CD4-positive, alpha-beta T cell treated with Interferon gamma for 1 hour (primary cell): ENCODE measurements around the gene MGLL.
"Not testable (repeated sequence)": the region's sequence is repeated elsewhere in the genome, so short reads cannot be mapped to it uniquely, and the experiment has no call there.

Source experiments
- DNase-seq: peaks from one replicate; pipeline ENCODE4 v3.0.0-alpha.2; 2020

MGLL gene

DNA sequence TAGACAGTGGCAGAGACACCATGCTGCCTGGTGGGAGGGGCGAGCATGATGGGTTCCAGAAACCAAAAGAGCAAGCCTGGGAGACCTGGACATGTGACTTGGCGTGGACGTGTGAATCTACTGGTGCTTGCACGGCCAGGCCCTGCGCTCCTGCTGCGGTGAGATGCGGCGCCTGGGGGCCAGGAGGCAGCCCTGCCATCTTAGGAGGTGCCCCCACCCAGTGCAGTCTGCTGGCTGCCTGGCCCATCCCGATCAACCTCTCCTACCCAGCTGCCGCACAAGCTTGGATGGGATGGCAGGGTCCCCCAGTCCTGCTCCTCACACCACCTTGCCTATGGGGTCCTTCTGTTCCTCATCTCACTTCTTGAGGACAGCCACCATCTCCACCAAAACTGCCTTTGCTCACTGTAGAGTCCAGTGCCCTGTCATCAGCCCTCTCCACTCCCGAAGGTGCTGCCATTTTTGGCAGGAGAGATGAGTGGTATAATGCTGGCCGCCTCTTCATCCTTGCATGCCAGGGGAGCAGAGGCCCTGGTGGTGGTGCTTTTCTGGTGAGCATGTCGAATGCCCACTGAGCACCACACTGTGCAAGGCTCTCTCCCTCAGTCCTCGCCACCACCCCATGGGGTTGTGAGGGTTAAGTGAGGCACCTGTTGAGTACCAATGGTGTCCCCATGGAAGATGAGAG lies 152.6 kb downstream of the MGLL start:
- no peak for DNase-seq

DNA sequence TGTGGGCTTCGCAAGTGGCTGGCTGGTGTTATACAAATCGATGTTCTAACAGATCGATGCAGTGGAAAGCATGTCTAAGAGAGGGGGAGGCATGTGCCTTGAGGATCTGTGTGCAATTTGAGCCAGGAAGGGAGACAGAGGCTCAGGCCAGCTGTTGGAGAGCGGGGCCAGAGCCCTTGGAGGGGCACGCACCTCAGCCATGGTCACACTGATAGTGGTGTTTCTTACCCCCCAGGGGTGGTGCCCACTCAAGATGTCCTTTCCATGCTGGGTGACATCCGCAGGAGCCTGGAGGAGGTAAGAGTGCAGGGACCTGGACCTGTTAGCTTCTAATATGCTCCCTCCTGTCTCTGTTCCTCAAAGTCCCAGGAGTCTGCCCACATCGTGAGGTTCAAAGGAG lies 153.4 kb downstream of the MGLL start:
- DNase-seq, result no peak

DNA sequence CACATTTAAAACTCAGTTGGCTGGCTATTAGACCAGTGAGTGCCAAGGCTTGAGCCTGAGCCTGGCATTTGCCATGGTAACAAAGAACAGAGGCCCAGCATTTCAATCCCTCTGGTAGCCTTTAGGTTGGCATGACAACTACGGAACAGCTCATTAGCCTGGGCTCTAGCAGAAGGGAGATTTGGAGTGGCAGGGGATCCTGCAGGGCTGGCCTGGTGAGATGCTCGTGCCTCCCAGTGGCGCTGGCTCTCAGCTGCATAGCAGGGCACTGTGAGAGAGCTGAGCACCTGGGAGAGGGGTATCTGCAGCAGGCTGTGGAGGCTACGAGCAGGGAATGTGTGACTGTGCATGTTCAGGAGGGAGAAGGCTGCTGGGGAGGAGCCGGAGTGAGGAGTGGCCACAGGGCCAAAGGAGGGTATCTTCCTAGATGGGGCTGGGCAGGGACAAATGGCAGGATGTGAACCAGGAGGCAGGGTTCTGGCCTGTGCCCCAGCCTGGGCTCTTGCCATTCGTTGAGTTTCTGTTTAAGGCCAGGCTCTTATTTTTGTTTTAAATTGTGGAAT lies 155.1 kb downstream of the MGLL start:
- DNase-seq, result no peak

DNA sequence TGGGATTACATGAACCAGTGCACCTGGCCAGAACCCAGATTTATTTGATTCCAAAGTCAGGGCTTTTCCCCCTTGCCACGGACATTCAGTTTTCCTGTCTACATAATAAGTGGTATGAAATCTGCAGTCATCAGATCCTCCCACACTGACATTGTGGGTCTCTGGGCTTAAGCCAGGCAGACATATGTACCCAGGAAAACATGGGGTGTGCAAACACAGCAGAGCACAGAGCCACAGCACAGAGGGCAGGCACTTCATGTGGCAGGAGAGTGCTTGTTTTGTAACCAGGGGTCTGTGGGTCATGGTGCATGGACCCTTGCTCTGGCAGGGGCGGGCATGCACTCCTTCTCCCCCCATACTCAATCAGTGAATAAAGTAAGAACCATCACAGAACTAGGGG lies 155.6 kb downstream of the MGLL start:
- DNase-seq, result no peak

DNA sequence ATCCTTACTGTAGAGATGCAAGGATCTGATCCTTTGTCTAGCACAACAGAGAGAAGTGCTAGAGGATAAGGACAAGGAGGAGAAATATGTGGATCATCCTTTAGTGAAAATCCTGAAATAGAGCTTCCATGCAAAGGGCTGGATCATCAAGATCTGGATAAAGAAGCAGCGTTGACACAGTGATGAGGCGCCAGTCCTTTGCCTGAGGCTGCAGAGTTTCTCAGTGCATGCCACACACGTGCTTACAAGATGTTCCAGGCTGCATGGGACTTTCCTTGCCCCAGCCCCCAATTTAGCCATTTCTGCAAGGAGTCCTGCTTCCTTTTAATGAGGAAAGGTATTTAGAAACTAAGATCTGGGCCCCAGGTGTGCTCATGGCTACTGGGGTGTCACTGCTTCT lies 156.7 kb downstream of the MGLL start:
- no peak for DNase-seq

DNA sequence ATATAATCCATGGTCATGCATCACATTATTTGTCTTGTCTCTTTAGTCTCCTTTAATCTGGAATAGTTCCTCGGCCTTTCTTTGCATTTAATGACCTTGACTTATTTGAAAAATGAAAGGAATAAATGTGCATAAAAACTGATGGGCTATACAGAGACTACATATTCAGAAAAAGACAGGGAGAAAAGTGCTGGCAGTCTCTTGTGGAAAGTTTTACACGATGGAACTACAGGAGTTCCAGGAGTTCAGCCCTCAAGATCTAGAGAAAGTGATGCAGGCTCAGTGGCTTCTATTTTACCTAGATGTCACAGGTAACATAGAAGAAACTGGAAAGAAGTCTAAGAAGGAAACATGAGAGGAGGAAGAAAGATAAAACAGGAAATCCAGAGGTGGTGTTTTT lies 157.2 kb downstream of the MGLL start:
- no peak for DNase-seq

DNA sequence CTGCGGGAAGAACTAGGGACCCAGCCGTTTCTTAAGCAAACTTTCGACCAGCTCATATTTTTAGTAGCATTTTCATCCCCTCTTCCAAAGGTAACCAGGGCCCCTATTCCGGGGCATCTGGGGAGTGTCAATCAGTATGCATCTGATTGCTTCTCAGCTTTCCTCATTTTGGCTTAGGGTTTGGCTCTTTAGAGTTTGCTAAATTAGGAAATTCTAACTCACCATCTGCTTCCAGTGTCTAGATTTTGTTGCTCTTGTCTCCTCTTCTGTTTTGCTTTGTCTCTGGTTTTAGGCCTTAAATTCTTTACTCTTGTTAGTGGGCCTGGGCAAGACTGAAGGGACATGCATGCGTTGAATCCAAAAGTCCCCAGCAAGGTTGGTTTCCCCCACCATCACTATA lies 159.2 kb downstream of the MGLL start:
- no peak for DNase-seq

DNA sequence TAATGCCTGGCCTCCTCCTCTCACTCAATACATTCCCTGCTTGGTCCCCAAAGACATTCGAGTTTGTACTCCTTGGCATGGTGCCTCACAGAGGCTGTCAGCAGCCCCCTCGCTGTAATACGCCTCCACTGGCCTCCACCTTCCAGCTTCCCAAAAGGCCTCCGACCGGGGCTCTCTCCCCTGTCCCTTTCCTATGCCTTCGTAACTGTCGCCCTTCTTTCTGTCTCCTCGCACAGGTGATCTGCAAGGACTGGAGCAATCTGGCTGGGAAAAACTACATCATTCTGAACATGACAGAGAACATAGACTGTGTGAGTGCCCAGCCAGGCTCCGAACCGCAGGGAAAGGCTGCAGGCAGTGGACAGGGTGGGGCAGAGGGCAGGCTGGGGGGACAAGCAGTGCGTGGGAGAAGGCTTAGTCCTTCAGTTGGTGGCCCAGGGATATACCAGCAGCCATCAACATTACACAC lies 160.3 kb downstream of the MGLL start:
- no peak for DNase-seq

DNA sequence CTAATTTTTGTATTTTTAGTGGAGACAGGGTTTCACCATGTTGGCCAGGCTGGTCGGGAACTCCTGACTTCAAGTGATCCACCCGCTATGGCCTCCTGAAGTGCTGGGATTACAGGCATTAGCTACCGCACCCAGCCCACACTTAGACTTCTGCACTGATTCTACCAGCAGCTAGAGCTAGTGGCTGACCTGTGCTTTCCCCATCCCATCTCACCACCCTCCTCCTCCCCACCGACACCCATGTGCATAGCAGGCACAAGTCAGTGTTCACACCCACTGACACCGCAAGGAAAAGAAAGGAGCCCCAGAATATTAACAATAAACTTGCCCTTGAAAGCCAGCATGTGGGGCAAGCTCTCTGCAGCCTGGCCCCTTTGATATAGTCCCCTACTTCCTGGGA lies 160.7 kb downstream of the MGLL start:
- no peak for DNase-seq

DNA sequence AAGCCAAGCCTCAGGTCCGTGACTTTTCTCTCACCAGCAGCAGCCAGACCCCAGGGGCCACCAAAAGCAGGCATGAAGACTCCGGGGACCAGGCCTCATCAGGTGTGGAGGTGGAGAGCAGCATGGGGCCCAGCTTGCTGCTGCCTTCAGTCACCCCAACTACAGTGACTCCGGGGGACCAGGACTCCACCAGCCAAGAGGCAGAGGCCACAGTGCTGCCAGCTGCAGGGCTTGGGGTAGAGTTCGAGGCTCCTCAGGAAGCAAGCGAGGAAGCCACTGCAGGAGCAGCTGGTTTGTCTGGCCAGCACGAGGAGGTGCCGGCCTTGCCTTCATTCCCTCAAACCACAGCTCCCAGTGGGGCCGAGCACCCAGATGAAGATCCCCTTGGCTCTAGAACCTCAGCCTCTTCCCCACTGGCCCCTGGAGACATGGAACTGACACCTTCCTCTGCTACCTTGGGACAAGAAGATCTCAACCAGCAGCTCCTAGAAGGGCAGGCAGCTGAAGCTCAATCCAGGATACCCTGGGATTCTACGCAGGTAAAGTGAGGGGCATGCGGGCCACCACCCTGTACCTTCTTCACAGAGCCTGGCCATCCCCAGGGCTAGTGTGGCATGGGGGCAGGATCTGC lies 161.6 kb downstream of the MGLL start:
- no peak for DNase-seq

DNA sequence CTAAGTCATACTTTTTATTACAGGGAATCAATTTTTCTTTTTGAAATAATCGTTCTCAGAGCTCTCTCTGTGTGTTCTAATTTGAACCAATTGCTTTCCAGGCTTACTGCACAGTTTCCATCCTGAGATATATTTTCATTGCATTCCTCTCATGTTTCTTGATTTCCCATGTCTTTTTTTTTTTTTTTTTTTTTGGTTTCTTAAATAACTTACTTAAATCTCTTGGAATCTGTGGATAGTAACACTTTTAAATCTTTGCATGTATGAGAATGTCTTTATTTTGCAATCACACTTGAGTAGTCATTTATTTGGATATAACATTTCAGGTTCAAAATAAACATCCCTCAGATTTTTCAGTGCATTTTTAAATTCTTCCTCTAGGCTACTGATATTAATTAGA lies 164.1 kb downstream of the MGLL start:
- no peak for DNase-seq

DNA sequence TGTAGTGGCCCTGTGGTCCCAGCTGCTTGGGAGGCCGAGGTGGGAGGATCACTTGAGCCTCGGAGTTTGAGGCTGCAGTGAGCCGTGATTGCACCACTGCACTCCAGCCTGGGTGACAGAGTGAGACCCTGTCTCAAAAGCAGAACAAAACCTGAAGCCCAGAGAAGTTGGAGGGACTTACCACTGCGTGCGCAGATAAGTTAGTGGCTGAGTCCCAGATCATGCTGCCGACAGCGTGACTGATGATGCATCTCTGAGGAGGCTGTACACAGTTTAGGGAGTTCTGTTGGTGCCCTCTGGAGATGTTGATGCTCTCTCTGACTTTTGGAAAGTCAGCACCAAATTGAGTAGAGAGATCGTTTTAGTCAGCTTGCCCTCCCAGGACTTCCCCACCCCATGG lies 165.4 kb downstream of the MGLL start:
- DNase-seq, result no peak

DNA sequence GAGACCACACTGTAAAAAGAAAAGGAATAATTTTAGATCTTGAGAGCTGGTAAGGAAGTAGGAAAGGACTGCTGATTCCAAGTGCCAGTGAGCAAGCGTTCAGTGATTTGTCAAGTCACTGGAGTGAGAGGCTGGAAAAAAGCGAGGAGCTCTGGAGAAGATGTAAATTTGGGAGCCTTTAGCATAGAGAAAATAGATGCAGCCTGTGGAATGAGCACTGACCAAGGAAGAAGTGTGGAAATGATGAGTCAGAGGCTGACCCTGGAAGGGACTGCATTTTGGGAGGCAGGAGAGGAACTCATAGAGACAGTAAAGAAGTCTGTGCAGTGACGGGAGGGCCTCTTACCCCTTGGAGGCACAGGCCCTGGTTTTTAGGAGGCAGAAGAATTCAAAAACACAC lies 166.7 kb downstream of the MGLL start:
- no peak for DNase-seq

DNA sequence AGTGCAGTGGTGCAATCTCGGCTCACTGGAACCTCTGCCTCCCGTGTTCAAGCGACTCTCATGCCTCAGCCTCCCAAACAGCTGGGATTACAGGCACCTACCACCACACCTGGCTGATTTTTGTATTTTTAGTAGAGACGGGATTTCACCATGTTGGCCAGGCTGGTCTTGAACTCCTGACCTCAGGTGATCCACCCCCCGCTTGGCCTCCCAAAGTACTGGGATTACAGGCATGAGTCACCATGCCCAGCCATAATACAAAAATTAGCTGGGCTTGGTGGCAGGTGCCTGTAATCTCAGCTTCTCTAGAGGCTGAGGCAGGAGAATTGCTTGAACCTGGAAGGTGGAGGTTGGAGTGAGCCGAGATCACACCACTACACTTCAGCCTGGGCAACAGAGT lies 167.3 kb downstream of the MGLL start:
- DNase-seq, result not testable (repeated sequence)

DNA sequence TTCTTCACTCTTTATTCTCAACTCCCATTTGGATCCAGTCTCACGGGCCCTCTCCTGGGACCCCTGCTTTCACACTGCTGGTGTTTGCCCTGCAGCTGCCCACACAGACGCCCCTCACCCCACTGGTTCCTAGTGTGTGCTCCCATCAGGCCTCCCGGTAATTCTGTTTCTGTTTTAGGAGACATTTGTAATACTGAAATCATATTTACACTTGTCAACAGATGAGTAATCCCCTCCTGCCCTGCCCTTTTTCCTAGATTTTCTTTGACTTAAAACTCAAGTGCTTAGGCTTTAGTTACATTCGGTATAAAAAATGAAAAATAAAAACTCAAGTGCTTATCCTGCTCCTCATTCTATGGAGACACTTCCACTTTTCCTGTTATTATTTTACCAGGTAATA lies 167.9 kb downstream of the MGLL start:
- no peak for DNase-seq

DNA sequence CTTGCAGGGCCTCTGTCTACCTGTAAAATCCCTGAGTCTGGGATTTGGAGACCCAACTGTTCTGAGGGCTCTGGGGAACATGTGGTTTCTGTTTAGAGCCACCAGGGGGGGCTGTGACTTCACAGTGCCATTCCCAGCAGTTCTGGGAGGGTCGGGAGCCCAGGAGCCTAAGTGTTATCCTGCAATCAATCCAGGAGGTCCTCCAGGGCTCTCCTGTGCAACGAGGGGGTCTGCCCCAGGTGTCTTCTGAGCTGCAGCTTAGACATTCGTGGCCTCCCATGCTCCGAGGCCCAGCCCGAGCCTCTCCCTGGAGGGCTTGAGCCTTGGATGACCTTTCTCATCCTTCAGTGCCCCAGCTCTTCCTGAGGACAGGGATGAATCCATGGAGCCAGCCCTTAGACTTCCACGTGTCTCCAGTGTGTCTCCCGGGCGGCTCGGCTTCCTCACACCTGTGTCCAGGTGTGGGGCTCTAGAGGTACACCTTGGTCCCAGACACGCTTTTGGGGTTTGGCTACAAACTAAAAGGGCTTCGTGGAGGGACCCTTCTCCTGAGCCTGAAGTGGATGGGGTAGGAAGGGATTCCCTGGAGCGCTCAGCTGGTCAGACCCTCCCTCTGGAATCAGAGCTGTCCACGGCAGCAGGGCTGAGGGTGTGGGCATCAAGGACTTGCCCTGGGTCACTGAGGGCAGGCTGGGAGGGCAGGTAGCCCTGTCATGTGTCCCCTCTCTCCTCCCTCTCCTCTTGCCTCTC lies 169.9 kb downstream of the MGLL start:
- DNase-seq, result peak; percentile 27

DNA sequence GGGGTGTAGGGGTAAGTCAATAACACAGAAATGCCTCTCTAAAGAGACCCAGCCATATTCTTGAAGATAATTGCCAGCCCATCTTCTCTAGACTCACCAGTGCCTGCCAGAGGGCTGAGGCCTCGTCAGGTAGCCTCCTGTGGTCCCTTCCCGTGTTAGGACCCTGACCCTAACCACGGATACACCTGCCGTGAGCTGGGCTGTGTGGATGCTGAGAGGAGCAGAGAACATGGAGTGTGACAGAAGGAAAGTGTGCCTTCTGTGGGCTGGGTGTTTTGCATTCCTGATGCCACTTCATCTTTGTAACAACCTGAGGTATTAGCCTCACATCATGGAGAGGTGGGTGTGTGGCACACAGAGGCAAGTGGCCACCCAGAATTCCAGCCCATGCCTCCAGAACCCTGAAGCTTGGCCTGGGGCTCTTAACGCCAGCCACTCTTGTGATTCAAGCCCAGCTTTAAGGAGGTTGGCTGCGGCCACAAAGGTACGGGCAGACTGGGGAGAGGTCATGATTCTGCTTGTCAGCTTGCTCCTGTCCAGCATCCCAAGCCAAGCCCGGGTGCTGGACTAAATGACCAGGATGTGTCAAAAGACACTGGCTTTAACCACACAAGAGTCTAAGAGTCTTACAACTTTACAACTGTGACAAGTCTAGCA lies 170.7 kb downstream of the MGLL start:
- DNase-seq, result no peak

DNA sequence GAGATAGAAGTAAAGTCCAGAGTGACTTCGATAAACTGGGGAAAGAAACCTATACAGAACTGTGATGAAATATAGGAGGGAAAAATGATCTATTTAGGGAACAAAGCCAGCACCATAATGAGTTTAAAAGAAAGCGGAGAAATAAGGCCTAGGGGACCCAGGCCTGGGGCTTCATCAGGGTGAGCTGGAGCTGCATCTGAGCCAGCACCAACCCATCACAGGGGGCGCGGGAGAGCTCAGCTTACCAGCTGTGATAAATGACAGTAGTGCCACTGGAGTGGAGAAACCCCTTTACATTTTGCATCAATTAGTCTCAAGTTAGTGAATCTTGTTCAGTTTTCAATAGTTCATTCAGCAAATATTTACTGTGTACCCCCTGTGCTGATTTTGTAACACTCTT lies 172.1 kb downstream of the MGLL start:
- DNase-seq, result no peak

DNA sequence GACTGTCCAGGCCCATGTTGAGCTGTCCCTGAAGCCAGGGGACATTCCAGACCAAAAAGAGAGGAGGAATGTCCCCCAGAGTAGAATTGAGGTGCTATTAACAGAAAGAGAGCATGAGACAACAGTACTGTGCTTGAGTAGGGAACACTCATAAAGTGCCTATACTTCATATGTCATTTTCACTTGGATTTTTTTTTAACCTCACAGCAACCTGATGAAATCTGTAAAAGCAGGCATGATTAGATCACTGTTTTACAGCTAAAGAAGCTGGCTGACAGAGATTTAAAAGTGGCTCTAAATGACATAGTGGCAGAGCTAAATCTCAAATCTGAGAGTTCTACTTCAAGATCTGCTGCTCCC lies 174.5 kb downstream of the MGLL start:
- DNase-seq, result no peak

DNA sequence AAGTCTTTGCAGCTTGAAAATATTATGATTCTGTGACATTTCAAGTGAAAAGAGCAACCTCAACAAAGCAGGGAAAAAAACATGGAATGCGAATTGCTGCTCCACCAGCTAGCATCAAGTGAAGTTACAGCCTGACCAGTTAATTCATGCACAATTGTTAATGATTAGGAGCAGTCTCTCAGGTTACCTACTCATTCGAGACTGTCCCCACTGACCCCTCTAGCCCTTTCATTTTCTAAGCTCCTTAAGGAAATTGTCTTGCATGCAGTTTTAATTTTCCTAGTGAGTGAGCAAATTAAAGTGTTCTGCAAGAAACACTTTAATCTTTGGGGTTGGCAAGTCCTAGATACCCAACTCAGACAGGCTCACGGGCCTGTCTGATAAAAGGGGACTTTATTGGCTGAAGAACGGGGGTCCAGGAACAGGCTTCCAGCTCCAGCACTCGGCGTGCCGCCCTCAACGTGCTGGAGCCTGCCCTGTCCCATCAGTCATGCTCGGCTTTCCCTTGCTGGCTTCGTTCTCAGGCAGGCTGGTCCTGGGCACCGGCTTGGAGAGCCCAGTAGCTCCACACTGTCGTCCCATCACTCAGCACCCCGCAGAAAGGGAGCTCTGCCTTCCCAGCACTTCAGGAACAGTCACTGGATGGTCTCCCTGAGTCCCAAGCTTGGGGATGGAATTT lies 175.0 kb downstream of the MGLL start:
- DNase-seq, result no peak

DNA sequence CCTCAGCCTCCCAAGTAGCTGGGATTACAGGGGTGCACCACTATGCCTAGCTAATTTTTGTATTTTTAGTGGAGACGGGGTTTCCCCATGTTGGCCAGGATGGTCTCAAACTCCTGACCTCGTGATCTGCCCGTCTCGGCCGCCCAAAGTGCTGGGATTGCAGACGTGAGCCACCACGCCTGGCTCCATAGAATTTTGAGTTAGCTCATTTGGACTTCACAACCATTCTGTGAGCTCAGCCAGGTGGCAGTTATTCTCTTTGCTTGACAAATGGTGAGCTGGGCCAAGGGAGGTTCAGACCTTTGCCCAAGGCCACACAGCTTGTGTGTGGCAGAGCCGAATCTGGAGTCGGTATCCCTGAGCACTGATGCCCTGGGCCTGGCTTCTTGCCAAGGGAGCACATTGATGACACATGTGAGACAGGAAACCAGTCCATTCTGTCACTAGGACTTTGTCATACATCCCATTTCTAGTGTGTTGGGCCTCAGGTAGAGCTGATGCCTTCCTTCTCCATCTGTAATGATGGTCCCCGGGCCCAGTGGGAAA lies 175.7 kb downstream of the MGLL start:
- DNase-seq, result no peak

DNA sequence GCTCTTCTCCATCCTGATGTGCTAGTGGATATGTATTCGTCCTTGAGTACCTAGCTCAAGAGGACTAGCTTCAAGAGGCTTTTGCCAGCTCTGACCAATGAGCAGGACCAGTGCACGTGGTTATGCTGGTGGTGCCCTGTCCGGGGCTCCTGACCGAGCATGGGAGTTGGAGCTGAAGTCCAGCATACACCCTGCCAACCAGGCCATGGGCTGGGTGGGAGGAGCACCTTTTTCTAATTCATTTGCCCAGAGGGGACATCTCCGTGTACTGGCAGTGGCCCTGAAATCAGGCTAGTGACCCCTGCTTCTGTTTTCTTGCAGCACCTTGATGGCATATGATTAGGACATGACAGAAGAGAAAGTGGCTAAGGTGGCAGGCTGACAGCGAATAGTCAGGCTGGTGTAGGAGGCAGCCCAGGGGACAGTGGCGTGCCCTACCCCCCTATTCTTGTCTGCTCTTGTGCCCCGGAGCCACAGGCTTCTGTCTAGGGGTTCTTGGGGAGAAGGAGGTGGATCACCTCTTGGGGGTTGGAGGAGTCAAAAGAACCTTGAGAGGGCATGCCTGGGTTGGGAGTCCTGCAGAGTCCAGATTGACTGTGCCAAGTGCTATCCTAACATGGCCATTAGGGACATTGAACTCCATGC lies 176.8 kb downstream of the MGLL start:
- no peak for DNase-seq
